Measurements from ENCODE around the gene ZNF653.

DNA sequence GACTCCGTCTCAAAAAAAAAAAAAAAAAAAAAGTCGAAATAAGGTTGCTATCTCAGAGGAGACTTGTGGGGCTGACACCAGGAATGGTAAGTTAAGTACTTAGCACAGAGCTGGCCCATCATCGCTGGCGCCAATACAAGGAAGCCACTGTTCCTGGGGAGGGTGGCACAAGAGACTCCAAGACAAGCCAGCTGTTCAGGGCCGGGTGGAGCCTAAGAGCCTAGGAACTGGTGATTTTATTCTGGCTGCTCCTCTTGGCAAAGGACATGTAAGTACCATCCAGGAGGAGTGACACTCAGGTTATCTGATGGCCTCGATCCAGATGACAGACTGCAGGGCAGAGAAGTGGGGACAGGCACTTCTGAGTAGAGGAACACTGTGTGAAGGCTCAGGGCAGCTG lies 49.6 kb upstream of the ZNF653 start:
- TF ChIP-seq GATA2 (IDR thresholded peaks at IDR 0.05; ENCODE audit: low read depth, low read length) (no peak), GATA3 (IDR thresholded peaks at IDR 0.05; ENCODE audit: low read depth, low read length) (no peak)

All from SH-SY5Y (cell line).